ENCODE measurements around the gene CCDC197.

DNA sequence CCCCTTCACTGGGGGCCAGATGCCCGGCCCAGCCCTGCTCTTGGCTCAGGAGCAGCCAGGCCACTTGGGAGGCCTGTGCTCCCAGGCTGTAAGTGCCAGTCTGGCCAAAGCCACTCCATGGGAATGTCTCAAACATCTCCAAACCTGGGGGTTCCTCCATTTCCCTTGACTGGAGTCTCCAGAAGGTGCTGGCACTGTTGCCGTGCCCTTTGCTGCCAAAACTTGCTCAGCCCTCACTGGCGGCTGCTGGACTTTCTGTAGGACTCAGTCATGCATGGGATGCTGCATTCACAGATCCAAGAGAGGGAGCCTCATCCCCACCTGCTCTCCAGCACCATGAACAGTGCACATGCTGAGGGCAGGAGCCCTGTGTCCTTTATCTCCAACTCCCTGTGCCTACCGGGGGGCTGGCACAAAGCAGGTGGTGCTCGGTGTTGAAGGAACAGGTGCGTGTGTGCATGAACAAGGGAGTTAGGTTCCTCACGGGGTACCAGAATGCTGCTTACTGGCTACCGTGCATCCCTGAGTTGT, 19.4 kb downstream of the CCDC197 start:
- TF ChIP-seq, protein P1, sequence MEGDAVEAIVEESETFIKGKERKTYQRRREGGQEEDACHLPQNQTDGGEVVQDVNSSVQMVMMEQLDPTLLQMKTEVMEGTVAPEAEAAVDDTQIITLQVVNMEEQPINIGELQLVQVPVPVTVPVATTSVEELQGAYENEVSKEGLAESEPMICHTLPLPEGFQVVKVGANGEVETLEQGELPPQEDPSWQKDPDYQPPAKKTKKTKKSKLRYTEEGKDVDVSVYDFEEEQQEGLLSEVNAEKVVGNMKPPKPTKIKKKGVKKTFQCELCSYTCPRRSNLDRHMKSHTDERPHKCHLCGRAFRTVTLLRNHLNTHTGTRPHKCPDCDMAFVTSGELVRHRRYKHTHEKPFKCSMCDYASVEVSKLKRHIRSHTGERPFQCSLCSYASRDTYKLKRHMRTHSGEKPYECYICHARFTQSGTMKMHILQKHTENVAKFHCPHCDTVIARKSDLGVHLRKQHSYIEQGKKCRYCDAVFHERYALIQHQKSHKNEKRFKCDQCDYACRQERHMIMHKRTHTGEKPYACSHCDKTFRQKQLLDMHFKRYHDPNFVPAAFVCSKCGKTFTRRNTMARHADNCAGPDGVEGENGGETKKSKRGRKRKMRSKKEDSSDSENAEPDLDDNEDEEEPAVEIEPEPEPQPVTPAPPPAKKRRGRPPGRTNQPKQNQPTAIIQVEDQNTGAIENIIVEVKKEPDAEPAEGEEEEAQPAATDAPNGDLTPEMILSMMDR (IDR thresholded peaks at IDR 0.05): no peak
- no peak for TF ChIP-seq POLR2A (IDR thresholded peaks at IDR 0.05)

All from body of pancreas (tissue), 4 donors.